OCI-LY7 (cell line): ENCODE measurements around the gene SSNA1. TPM values are rescaled to one million over a fixed set of nuclear protein-coding genes. Genes with fewer than 3 reads are reported as not detected.

Experiments
- BruUV-seq: library from RNA; stranded (reverse); fragments of 400-500 nt; replicated peaks from 2 replicates; lab custom pipeline; 2021; lab: Mats Ljungman, UMichigan
- CTCF ChIA-PET: fragments of 300-600 bp; sonication (Branson Sonifier 250); formaldehyde crosslinking; loops from one replicate; lab custom pipeline; 2022; ENCODE audit warnings: antibody characterized with exemption; ENCODE audit not compliant: unreplicated experiment; lab: Charles Lee
- POLR2A ChIA-PET: fragments of 300-600 bp; sonication (Branson Sonifier 250); formaldehyde crosslinking; loops from one replicate; lab custom pipeline; 2022; ENCODE audit warnings: antibody characterized with exemption; lab: Charles Lee
- DNase-seq: peaks from one replicate; pipeline ENCODE4 v3.0.0-alpha.2; 2015; ENCODE audit warnings: low spot score
- H2AFZ ChIP-seq: fragments of 200-600 bp; sonication (generic), shearing (Covaris generic); 2 replicates; pipeline ENCODE4 v1.6.1; 2014; ENCODE audit warnings: mild to moderate bottlenecking, antibody characterized with exemption, low read length, moderate library complexity
- H3K27ac ChIP-seq: fragments of 200-600 bp; sonication (generic); 2 replicates; pipeline ENCODE4 v1.5.1; 2014; ENCODE audit warnings: mixed run types, low read depth, mild to moderate bottlenecking, moderate library complexity, low read length, inconsistent platforms; ENCODE audit not compliant: poor library complexity, severe bottlenecking
- H3K36me3 ChIP-seq: fragments of 200-600 bp; sonication (generic); 2 replicates; pipeline ENCODE4 v1.6.1; 2014; ENCODE audit warnings: mild to moderate bottlenecking, antibody characterized with exemption, low read length, moderate library complexity, mixed read lengths; ENCODE audit not compliant: insufficient read depth
- H3K4me1 ChIP-seq: fragments of 200-600 bp; sonication (generic); 2 replicates; pipeline ENCODE4 v1.5.1; 2014; ENCODE audit warnings: mild to moderate bottlenecking, low read length; ENCODE audit not compliant: insufficient read depth, poor library complexity, severe bottlenecking
- H3K4me2 ChIP-seq: fragments of 200-600 bp; sonication (generic); 2 replicates; pipeline ENCODE4 v1.6.1; 2014; ENCODE audit warnings: mild to moderate bottlenecking, low read length
- H3K4me3 ChIP-seq: fragments of 200-600 bp; sonication (generic); 2 replicates; pipeline ENCODE4 v1.5.1; 2014; ENCODE audit warnings: mild to moderate bottlenecking, low read depth, low read length; ENCODE audit not compliant: poor library complexity, severe bottlenecking
- H3K79me2 ChIP-seq: fragments of 200-600 bp; sonication (generic); 2 replicates; pipeline ENCODE4 v1.6.1; 2016; ENCODE audit warnings: low read depth, mild to moderate bottlenecking, low read length, moderate library complexity, mixed read lengths; ENCODE audit not compliant: insufficient read depth
- H3K9me2 ChIP-seq: fragments of 200-600 bp; sonication (generic); 2 replicates; pipeline ENCODE4 v1.6.1; 2016; ENCODE audit warnings: mild to moderate bottlenecking, low read length, mixed read lengths; ENCODE audit not compliant: insufficient read depth
- H3K9me3 ChIP-seq: fragments of 200-600 bp; sonication (generic); 2 replicates; pipeline ENCODE4 v1.6.1; 2014; ENCODE audit warnings: mild to moderate bottlenecking, mixed run types, low read length, mixed read lengths
- H4K20me1 ChIP-seq: fragments of 200-600 bp; sonication (generic); 2 replicates; pipeline ENCODE4 v1.6.1; 2014; ENCODE audit warnings: mild to moderate bottlenecking, antibody characterized with exemption, low read length, moderate library complexity, mixed read lengths; ENCODE audit not compliant: insufficient read depth
- CTCF ChIP-seq: fragments of 200-600 bp; sonication (generic); conservative IDR thresholded peaks from 2 replicates; pipeline ENCODE4 v1.5.1; 2014; ENCODE audit warnings: mild to moderate bottlenecking, antibody characterized with exemption, low read length, moderate library complexity, mixed read lengths
- EZH2phosphoT487 ChIP-seq: fragments of 200-600 bp; sonication (generic); IDR thresholded peaks from 2 replicates; pipeline ENCODE4 v1.6.1; 2018; ENCODE audit warnings: low read depth, borderline replicate concordance, mild to moderate bottlenecking, mixed run types, antibody characterized with exemption, low read length, moderate library complexity, mixed read lengths
- intact Hi-C: fragments of 100-400 bp; cut with micrococcal nuclease; formaldehyde crosslinking; loops from one replicate; pipeline ENCODE4 v1.10.0; 2022; ENCODE audit not compliant: unreplicated experiment
- total RNA-seq, 2 experiments: library from RNA; depleted of rRNA in 1 of 2; stranded (reverse); fragments of >200 nt in 1 of 2; shearing (Covaris generic) in 1 of 2; gene quantifications; 2 replicates each; pipeline ENCODE4 v1.2.3, GENCODE V29; 2014 to 2022

SSNA1 gene
- total RNA-seq, 2 experiments from 2014 or later = 71.0 to 111 TPM

- Histone ChIP-seq H4K20me1 (no peaks in the 10 kb centered on the region), H3K27ac (no peak overlapping the region), H3K79me2 (no peaks in the 10 kb centered on the region), H3K4me2 (no peak overlapping the region), H3K9me3 (no peaks in the 10 kb centered on the region), H2AFZ (no peak overlapping the region), H3K4me1 (peaks cover 26% of the 10 kb centered on the region), H3K4me3 (no peak overlapping the region), H3K9me2 (no peaks in the 10 kb centered on the region), H3K36me3 (no peaks in the 10 kb centered on the region)
- intact Hi-C loops = no loop called here
- no peak for TF ChIP-seq CTCF
- no peak for TF ChIP-seq EZH2phosphoT487
- POLR2A ChIA-PET = interaction anchor here (1.2 kb wide), 1 partner anchor 10 kb away, joined by 3 read pairs; no protein-coding TSS in a partner anchor
- DNase-seq = no peak
- BruUV-seq = no TSS peak
- CTCF ChIA-PET = no interaction called here
Measured at GRCh38 chr9:137139468-137140150, 48.9 kb upstream of the SSNA1 start.

GRCh38 chr9:137140151-137141012 is 48.1 kb upstream of the SSNA1 start:
- Histone ChIP-seq H3K4me3 (no peak overlapping the region), H2AFZ (no peak overlapping the region), H3K36me3 (no peaks in the 10 kb centered on the region), H4K20me1 (no peaks in the 10 kb centered on the region), H3K4me1 (peaks cover 26% of the 10 kb centered on the region), H3K9me3 (no peaks in the 10 kb centered on the region), H3K79me2 (no peaks in the 10 kb centered on the region), H3K27ac (no peak overlapping the region), H3K4me2 (no peak overlapping the region), H3K9me2 (no peaks in the 10 kb centered on the region)
- intact Hi-C loops = no loop called here
- no peak for DNase-seq
- ChIA-PET CTCF (no interaction called here), POLR2A (interaction anchor here (1.0 to 1.2 kb wide), 2 partner anchors 9 to 11 kb away, joined by 3 to 4 read pairs; no protein-coding TSS in a partner anchor)
- no TSS peak for BruUV-seq
- no peak for TF ChIP-seq EZH2phosphoT487
- TF ChIP-seq CTCF = no peak
